SK-N-SH (cell line): ENCODE data around the gene WDFY1. TPM values are rescaled to one million over a fixed set of nuclear protein-coding genes. Genes with fewer than 3 reads are reported as not detected.
"Not testable (repeated sequence)": the region's sequence is repeated elsewhere in the genome, so short reads cannot be mapped to it uniquely, and the experiment has no call there.

Experiments used
- CTCF ChIA-PET: fragments of 300-600, 350-600 bp; formaldehyde crosslinking; extraction: SDS; loops from one replicate; lab custom pipeline; 2021; lab: Yijun Ruan, JAX
- POLR2A ChIA-PET: fragments of 350-600 bp; sonication (Branson Sonifier 250); formaldehyde crosslinking; extraction: SDS; loops from one replicate; lab custom pipeline; 2020; ENCODE audit warnings: antibody characterized with exemption, inconsistent platforms; lab: Yijun Ruan, JAX
- DNase-seq: peaks from one replicate; pipeline ENCODE4 v3.0.0; 2012
- H2AFZ ChIP-seq: fragments of 200-600 bp; sonication (generic); 2 replicates; pipeline ENCODE4 v1.8.1; 2016; ENCODE audit warnings: antibody characterized with exemption, mild to moderate bottlenecking, low read depth
- H3F3A ChIP-seq: fragments of 200-600 bp; sonication (generic); replicated peaks from 2 replicates; pipeline ENCODE3; 2016; ENCODE audit warnings: antibody characterized with exemption, mild to moderate bottlenecking; ENCODE audit not compliant: insufficient read depth
- H3K27ac ChIP-seq, 2 experiments: fragments of 200-500 bp in 1 of 2; fragments of 200-600 bp in 1 of 2; sonication (Bioruptor generic) in 1 of 2; sonication (generic), shearing (Covaris generic) in 1 of 2; 2 replicates each; pipeline versions ENCODE4 v1.5.1 to v1.6.1; 2014 to 2016; ENCODE audit warnings: low read depth in 2 of 2, inconsistent platforms in 1 of 2, low read length in 1 of 2, mild to moderate bottlenecking in 1 of 2, mixed read lengths in 1 of 2
- H3K27me3 ChIP-seq: fragments of 200-600 bp; sonication (generic), shearing (Covaris generic); 2 replicates; pipeline ENCODE4 v1.6.1; 2016; ENCODE audit warnings: mixed run types; ENCODE audit not compliant: insufficient read depth
- H3K36me3 ChIP-seq, 2 experiments: fragments of 200-500 bp in 1 of 2; fragments of 200-600 bp in 1 of 2; sonication (Bioruptor generic) in 1 of 2; sonication (generic) in 1 of 2; replicated peaks in 1 of 2; 2 replicates each; pipeline versions ENCODE3 to v1.5.1; 2014 to 2016; ENCODE audit warnings: low read length in 1 of 2, mild to moderate bottlenecking in 1 of 2; ENCODE audit not compliant: insufficient read depth in 2 of 2, control insufficient read depth in 1 of 2
- H3K4me1 ChIP-seq, 2 experiments: fragments of 200-500 bp in 1 of 2; fragments of 200-600 bp in 1 of 2; sonication (Bioruptor generic) in 1 of 2; sonication (generic), shearing (Covaris generic) in 1 of 2; 2 replicates each; pipeline versions ENCODE4 v1.5.1 to v1.6.1; 2014 to 2016; ENCODE audit warnings: low read depth in 1 of 2, low read length in 1 of 2, mixed run types in 1 of 2; ENCODE audit not compliant: insufficient read depth in 2 of 2, control insufficient read depth in 1 of 2
- H3K4me2 ChIP-seq: fragments of 200-600 bp; sonication (generic), shearing (Covaris generic); 2 replicates; pipeline ENCODE4 v1.6.1; 2017; ENCODE audit warnings: mixed run types
- H3K4me3 ChIP-seq, 2 experiments: fragments of 200-500 bp in 1 of 2; fragments of 200-600 bp in 1 of 2; sonication (Bioruptor generic) in 1 of 2; sonication (generic), shearing (Covaris generic) in 1 of 2; 2 replicates each; pipeline versions ENCODE4 v1.5.1 to v1.8.1; 2014 to 2016; ENCODE audit warnings: low read depth in 2 of 2, inconsistent platforms in 1 of 2, low read length in 1 of 2, mild to moderate bottlenecking in 1 of 2, mixed read lengths in 1 of 2, moderate library complexity in 1 of 2
- H3K79me2 ChIP-seq: fragments of 200-600 bp; sonication (generic); 2 replicates; pipeline ENCODE4 v1.8.1; 2017; ENCODE audit warnings: mild to moderate bottlenecking; ENCODE audit not compliant: insufficient read depth
- H3K9ac ChIP-seq: fragments of 200-600 bp; sonication (generic); 2 replicates; pipeline ENCODE4 v1.6.1; 2017; ENCODE audit warnings: mixed run types
- H3K9me2 ChIP-seq: fragments of 200-600 bp; sonication (generic); 2 replicates; pipeline ENCODE4 v1.6.1; 2017; ENCODE audit warnings: mixed run types
- H3K9me3 ChIP-seq: fragments of 200-600 bp; sonication (generic); 2 replicates; pipeline ENCODE4 v1.6.1; 2017; ENCODE audit warnings: mixed run types, mild to moderate bottlenecking, moderate library complexity
- H4K20me1 ChIP-seq: fragments of 200-600 bp; sonication (generic); 2 replicates; pipeline ENCODE4 v1.6.1; 2017; ENCODE audit warnings: mild to moderate bottlenecking, mixed run types; ENCODE audit not compliant: insufficient read depth
- RCOR1 ChIP-seq: fragments of 150-350 bp; IDR thresholded peaks from 2 replicates; pipeline ENCODE4 v1.6.1; 2017; ENCODE audit warnings: antibody characterized with exemption, low read length
- RFX5 ChIP-seq: IDR thresholded peaks from 2 replicates; pipeline ENCODE4 v1.6.1; 2012; ENCODE audit warnings: mild to moderate bottlenecking, improper control_type of control experiment, low read length
- SMC3 ChIP-seq: IDR thresholded peaks from 2 replicates; pipeline ENCODE4 v1.6.1; 2012; ENCODE audit warnings: low read depth, low read length, improper control_type of control experiment
- TCF12 ChIP-seq: IDR thresholded peaks from 2 replicates; pipeline ENCODE4 v1.4.0; 2012
- WGBS: methylation state at CpG from one replicate; pipeline ENCODE4 v1.1.6; 2017; ENCODE audit warnings: low lambda C conversion rate; 5-methylcytosine and 5-hydroxymethylcytosine counted together
- polyA plus RNA-seq, 3 experiments: library from polyadenylated mRNA; depleted of rRNA; stranded (reverse); fragments of >200 nt; gene quantifications; 2 replicates each; pipeline ENCODE4 v1.2.3, GENCODE V29; 2012
- TF ChIP-seq, protein P1 (sequence below): IDR thresholded peaks from 2 replicates; pipeline ENCODE4; 2012

Gene WDFY1
- polyA plus RNA-seq, 1 of the 3 experiments (the other 2 are of a cell fraction): 21.7 TPM

DNA sequence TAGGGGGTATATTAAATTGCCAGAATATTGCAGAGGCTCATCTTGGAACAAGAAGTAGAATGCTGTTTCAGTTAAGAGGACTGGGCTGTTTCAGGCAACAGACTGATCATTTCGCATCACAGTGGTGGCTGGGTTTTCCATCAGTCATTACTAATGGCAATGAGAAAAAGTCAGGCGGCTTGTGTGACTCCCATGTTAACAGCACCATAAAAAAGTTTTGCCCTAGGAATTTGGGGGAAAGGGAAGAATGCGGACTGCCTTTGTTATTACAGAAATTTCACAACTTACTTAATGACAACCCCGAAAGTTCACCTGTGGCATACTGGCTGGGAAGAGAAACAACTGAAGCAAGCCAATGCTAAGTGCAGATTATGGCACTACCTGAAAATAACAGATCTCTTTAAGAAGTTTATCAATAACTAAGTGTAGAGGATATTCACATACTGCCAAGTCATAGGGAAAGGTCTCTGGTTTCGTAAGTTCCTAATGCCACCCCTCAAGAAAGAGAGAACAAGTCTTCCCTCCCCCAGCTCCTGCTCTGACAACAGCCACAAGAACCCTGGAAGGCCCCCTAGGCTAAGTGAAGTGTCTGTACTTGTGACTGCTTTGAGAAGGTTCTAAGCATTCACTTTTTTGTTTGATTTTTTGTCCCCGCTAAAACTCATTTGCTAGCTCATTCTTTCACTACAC lies 67.3 kb downstream of the WDFY1 start:
- Histone ChIP-seq H2AFZ (no peak overlapping the region), H3K36me3 (peaks cover 45 to 69% of the 10 kb centered on the region in 2 experiments), H3K4me2 (no peak overlapping the region), H3K27me3 (no peaks in the 10 kb centered on the region), H3K27ac (no peak overlapping the region), H3K9ac (no peak overlapping the region), H3K4me1 (no peaks in the 10 kb centered on the region), H3K9me2 (no peaks in the 10 kb centered on the region), H3K9me3 (no peaks in the 10 kb centered on the region; the same call in 1 of the 2 replicates), H3K79me2 (no peaks in the 10 kb centered on the region), H3F3A (no peaks in the 10 kb centered on the region), H3K4me3 (no peak overlapping the region), H4K20me1 (no peaks in the 10 kb centered on the region)
- TF ChIP-seq, protein P1, sequence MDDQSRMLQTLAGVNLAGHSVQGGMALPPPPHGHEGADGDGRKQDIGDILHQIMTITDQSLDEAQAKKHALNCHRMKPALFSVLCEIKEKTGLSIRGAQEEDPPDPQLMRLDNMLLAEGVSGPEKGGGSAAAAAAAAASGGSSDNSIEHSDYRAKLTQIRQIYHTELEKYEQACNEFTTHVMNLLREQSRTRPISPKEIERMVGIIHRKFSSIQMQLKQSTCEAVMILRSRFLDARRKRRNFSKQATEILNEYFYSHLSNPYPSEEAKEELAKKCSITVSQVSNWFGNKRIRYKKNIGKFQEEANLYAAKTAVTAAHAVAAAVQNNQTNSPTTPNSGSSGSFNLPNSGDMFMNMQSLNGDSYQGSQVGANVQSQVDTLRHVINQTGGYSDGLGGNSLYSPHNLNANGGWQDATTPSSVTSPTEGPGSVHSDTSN: no peak
- no peak for TF ChIP-seq TCF12
- no peak for TF ChIP-seq SMC3
- ChIA-PET CTCF (no interaction called here), POLR2A (no interaction called here)
- DNase-seq: no peak
- WGBS: 98% methylated on average over 6 of the region's 6 CpGs

DNA sequence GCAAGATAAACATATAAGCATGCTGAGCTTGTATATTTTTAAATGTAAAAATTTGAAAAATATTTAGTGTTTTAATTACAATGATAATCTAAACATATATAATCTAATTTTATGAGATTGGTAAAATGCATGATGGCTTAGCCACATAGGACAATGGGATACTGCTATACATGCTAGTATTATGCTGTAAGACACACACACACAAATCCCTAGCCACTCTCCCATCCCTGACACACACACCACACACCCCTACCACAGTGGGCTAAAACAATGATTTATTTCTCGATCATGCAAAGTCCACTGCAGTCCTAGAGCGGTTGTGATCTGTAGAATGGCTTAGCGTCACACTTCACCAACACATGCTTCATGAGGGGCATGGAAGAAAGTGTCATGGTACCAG lies 71.5 kb downstream of the WDFY1 start:
- Histone ChIP-seq H3K4me3 (no peak overlapping the region), H3K79me2 (no peaks in the 10 kb centered on the region), H3K27me3 (no peaks in the 10 kb centered on the region), H2AFZ (no peak overlapping the region), H3K27ac (no peak overlapping the region), H4K20me1 (no peaks in the 10 kb centered on the region), H3K4me2 (no peak overlapping the region), H3K9me2 (no peaks in the 10 kb centered on the region), H3K36me3 (peaks cover 36 to 43% of the 10 kb centered on the region in 2 experiments), H3K9me3 (no peaks in the 10 kb centered on the region; the same call in 1 of the 2 replicates), H3F3A (no peaks in the 10 kb centered on the region), H3K9ac (no peak overlapping the region), H3K4me1 (peaks cover 0 to 9% of the 10 kb centered on the region in 2 experiments; a peak in 1 of 4 replicates)
- TF ChIP-seq RCOR1 (no peak), RFX5 (no peak)
- WGBS: 100% methylated on average over 3 of the region's 3 CpGs
- ChIA-PET CTCF (no interaction called here), POLR2A (no interaction called here)
- no peak for DNase-seq

GRCh38 chr2:223872772-223873171 lies 72.4 kb downstream of the WDFY1 start:
- H3K4me1 ChIP-seq, H3F3A ChIP-seq, CTCF ChIA-PET, H3K27ac ChIP-seq, H3K79me2 ChIP-seq, H3K27me3 ChIP-seq, H3K9ac ChIP-seq, DNase-seq, H2AFZ ChIP-seq, H4K20me1 ChIP-seq, POLR2A ChIA-PET, H3K4me3 ChIP-seq, H3K4me2 ChIP-seq, H3K9me3 ChIP-seq, H3K9me2 ChIP-seq: not testable (repeated sequence)
- 100% methylated on average over 2 of the region's 2 CpGs for WGBS
- H3K36me3 ChIP-seq: peaks cover 27 to 41% of the 10 kb centered on the region in 2 experiments

- H3K27ac ChIP-seq, POLR2A ChIA-PET, DNase-seq, H4K20me1 ChIP-seq, H3K4me2 ChIP-seq, H3K9me3 ChIP-seq, H2AFZ ChIP-seq, CTCF ChIA-PET, H3K27me3 ChIP-seq, H3K4me3 ChIP-seq, H3K79me2 ChIP-seq, H3K9ac ChIP-seq, H3K4me1 ChIP-seq, H3K9me2 ChIP-seq, H3F3A ChIP-seq: not testable (repeated sequence)
- peaks cover 17 to 30% of the 10 kb centered on the region in 2 experiments for H3K36me3 ChIP-seq
- over 99% methylated on average over 12 of the region's 12 CpGs for WGBS
Measured at GRCh38 chr2:223871661-223872060, 73.5 kb downstream of the WDFY1 start.
